Neural cell (in vitro differentiated cells): ENCODE measurements around the gene ANKFN1. TPM values are rescaled to one million over a fixed set of nuclear protein-coding genes. Genes with fewer than 3 reads are reported as not detected.

Experiments
- H2AFZ ChIP-seq: fragments of 200-600, 300-800 bp; sonication (generic), shearing (Covaris generic); 2 replicates; pipeline ENCODE4 v1.6.0; 2014; ENCODE audit warnings: low read depth, mild to moderate bottlenecking, antibody characterized with exemption, low read length, moderate library complexity
- H3F3A ChIP-seq: fragments of 200-600 bp; shearing (Covaris generic); 2 replicates; pipeline ENCODE4 v1.6.1; 2016; ENCODE audit warnings: mild to moderate bottlenecking, moderate library complexity, mixed read lengths, antibody characterized with exemption, low read length; ENCODE audit not compliant: insufficient read depth, poor library complexity, severe bottlenecking
- H3K27ac ChIP-seq: fragments of 200-600, 300-800 bp; sonication (generic), shearing (Covaris generic); 2 replicates; pipeline ENCODE4 v1.5.1; 2014; ENCODE audit warnings: mild to moderate bottlenecking, low read length, moderate library complexity
- H3K27me3 ChIP-seq: fragments of 300-800, 200-600 bp; sonication (generic), shearing (Covaris generic); 2 replicates; pipeline ENCODE4 v1.6.0; 2014; ENCODE audit warnings: mild to moderate bottlenecking, low read depth, low read length, moderate library complexity; ENCODE audit not compliant: insufficient read depth
- H3K36me3 ChIP-seq: fragments of 300-800, 200-600 bp; sonication (generic), shearing (Covaris generic); 2 replicates; pipeline ENCODE4 v1.5.1; 2014; ENCODE audit warnings: mild to moderate bottlenecking, antibody characterized with exemption, low read length, moderate library complexity; ENCODE audit not compliant: insufficient read depth
- H3K4me2 ChIP-seq: fragments of 300-800, 200-600 bp; sonication (generic), shearing (Covaris generic); 2 replicates; pipeline ENCODE4 v1.6.0; 2014; ENCODE audit warnings: mild to moderate bottlenecking, low read length
- H3K4me3 ChIP-seq: fragments of 300-800, 200-600 bp; sonication (generic), shearing (Covaris generic); 2 replicates; pipeline ENCODE4 v1.5.1; 2014; ENCODE audit warnings: mild to moderate bottlenecking, low read length, moderate library complexity
- H3K79me2 ChIP-seq: fragments of 200-600 bp; shearing (Covaris generic); replicated peaks from 2 replicates; pipeline ENCODE4 v1.6.0; 2014; ENCODE audit warnings: mild to moderate bottlenecking, low read length, moderate library complexity; ENCODE audit not compliant: insufficient read depth
- H3K9ac ChIP-seq: fragments of 300-800, 200-600 bp; sonication (generic), shearing (Covaris generic); 2 replicates; pipeline ENCODE4 v1.6.1; 2016; ENCODE audit warnings: mild to moderate bottlenecking, low read length, mixed read lengths
- H3K9me2 ChIP-seq: fragments of 200-600 bp; shearing (Covaris generic); 2 replicates; pipeline ENCODE4 v1.6.1; 2016; ENCODE audit warnings: mild to moderate bottlenecking, low read length, mixed read lengths; ENCODE audit not compliant: insufficient read depth
- H3K9me3 ChIP-seq: fragments of 200-600, 300-800 bp; sonication (generic), shearing (Covaris generic); 2 replicates; pipeline ENCODE4 v1.6.1; 2016; ENCODE audit warnings: mild to moderate bottlenecking, mixed run types, low read length, moderate library complexity, mixed read lengths
- H4K20me1 ChIP-seq: fragments of 200-600 bp; shearing (Covaris generic); 2 replicates; pipeline ENCODE4 v1.6.1; 2016; ENCODE audit warnings: mild to moderate bottlenecking, mixed run types; ENCODE audit not compliant: insufficient read depth
- EP300 ChIP-seq: fragments of 450-650 bp; conservative IDR thresholded peaks from 2 replicates; pipeline ENCODE4 v1.6.1; 2014; ENCODE audit warnings: antibody characterized with exemption, mild to moderate bottlenecking, moderate library complexity; ENCODE audit not compliant: poor library complexity, severe bottlenecking
- EZH2 ChIP-seq: fragments of 200-600, 300-800 bp; shearing (Covaris generic), sonication (generic); IDR thresholded peaks from 2 replicates; pipeline ENCODE4 v1.6.1; 2014; ENCODE audit warnings: antibody characterized with exemption, low read length, borderline replicate concordance, mild to moderate bottlenecking; ENCODE audit not compliant: insufficient read depth, poor library complexity, severe bottlenecking
- MXI1 ChIP-seq: fragments of 450-650 bp; conservative IDR thresholded peaks from 2 replicates; pipeline ENCODE4 v1.6.1; 2014; ENCODE audit warnings: antibody characterized with exemption, mild to moderate bottlenecking; ENCODE audit not compliant: poor library complexity, severe bottlenecking
- POLR2AphosphoS5 ChIP-seq: IDR thresholded peaks from 2 replicates; pipeline ENCODE4 v1.6.1; 2012
- RAD21 ChIP-seq: fragments of 450-650 bp; conservative IDR thresholded peaks from 2 replicates; pipeline ENCODE4 v1.6.1; 2014; ENCODE audit warnings: antibody characterized with exemption, mild to moderate bottlenecking, moderate library complexity
- SMC3 ChIP-seq: fragments of 450-650 bp; conservative IDR thresholded peaks from 2 replicates; pipeline ENCODE4 v1.6.1; 2014; ENCODE audit warnings: antibody characterized with exemption, mild to moderate bottlenecking, moderate library complexity; ENCODE audit not compliant: poor library complexity
- TAF1 ChIP-seq: IDR thresholded peaks from 2 replicates; pipeline ENCODE4 v1.6.1; 2012; ENCODE audit warnings: low read depth
- polyA plus RNA-seq: library from polyadenylated mRNA; depleted of rRNA; stranded (reverse); fragments of >200 nt; gene quantifications from 2 replicates; pipeline ENCODE4 v1.2.3, GENCODE V29; 2014
- TF ChIP-seq, protein P1 (sequence below): IDR thresholded peaks from 2 replicates; pipeline ENCODE4 v1.6.1; 2012; ENCODE audit warnings: borderline replicate concordance
- TF ChIP-seq, protein P2 (sequence below): fragments of 450-650 bp; IDR thresholded peaks from 2 replicates; pipeline ENCODE4 v1.5.1; 2014; ENCODE audit warnings: antibody characterized with exemption, mild to moderate bottlenecking, moderate library complexity; ENCODE audit not compliant: poor library complexity, severe bottlenecking

The ANKFN1 gene
- polyA plus RNA-seq, 1 donor from 2014 or later: 0.14 TPM

DNA sequence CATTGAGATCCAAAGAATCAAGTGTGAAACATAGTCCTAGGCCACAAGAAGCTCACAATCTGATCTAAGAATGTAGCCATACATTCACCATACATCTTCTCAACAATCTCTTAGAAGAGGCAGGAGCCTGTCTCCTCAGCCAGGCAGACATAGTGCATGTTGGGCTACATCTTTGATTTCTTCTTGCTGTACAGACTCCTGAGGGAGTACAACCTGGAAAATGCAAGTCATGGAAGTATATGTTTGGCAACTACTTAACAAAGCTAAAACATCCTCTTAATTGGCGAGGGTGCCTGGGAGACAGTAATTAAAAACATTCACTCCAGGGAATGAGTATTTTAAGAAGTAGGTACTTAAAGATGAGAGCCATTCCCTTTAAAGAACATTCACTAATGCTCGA lies 361.0 kb downstream of the ANKFN1 start:
- Histone ChIP-seq H4K20me1 (no peaks in the 10 kb centered on the region), H3K9me2 (no peaks in the 10 kb centered on the region), H3K27me3 (no peaks in the 10 kb centered on the region), H3K4me3 (no peak overlapping the region), H3K27ac (no peak overlapping the region), H3K4me2 (no peak overlapping the region), H3K9ac (no peak overlapping the region), H3K36me3 (no peaks in the 10 kb centered on the region), H2AFZ (no peak overlapping the region), H3K9me3 (no peaks in the 10 kb centered on the region), H3F3A (no peaks in the 10 kb centered on the region), H3K79me2 (no peaks in the 10 kb centered on the region)
- TF ChIP-seq POLR2AphosphoS5 (no peak), SMC3 (no peak), TAF1 (no peak), EZH2 (no peak), EP300 (no peak), RAD21 (no peak), MXI1 (no peak)
- TF ChIP-seq, protein P1, sequence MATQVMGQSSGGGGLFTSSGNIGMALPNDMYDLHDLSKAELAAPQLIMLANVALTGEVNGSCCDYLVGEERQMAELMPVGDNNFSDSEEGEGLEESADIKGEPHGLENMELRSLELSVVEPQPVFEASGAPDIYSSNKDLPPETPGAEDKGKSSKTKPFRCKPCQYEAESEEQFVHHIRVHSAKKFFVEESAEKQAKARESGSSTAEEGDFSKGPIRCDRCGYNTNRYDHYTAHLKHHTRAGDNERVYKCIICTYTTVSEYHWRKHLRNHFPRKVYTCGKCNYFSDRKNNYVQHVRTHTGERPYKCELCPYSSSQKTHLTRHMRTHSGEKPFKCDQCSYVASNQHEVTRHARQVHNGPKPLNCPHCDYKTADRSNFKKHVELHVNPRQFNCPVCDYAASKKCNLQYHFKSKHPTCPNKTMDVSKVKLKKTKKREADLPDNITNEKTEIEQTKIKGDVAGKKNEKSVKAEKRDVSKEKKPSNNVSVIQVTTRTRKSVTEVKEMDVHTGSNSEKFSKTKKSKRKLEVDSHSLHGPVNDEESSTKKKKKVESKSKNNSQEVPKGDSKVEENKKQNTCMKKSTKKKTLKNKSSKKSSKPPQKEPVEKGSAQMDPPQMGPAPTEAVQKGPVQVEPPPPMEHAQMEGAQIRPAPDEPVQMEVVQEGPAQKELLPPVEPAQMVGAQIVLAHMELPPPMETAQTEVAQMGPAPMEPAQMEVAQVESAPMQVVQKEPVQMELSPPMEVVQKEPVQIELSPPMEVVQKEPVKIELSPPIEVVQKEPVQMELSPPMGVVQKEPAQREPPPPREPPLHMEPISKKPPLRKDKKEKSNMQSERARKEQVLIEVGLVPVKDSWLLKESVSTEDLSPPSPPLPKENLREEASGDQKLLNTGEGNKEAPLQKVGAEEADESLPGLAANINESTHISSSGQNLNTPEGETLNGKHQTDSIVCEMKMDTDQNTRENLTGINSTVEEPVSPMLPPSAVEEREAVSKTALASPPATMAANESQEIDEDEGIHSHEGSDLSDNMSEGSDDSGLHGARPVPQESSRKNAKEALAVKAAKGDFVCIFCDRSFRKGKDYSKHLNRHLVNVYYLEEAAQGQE: no peak
- TF ChIP-seq, protein P2, sequence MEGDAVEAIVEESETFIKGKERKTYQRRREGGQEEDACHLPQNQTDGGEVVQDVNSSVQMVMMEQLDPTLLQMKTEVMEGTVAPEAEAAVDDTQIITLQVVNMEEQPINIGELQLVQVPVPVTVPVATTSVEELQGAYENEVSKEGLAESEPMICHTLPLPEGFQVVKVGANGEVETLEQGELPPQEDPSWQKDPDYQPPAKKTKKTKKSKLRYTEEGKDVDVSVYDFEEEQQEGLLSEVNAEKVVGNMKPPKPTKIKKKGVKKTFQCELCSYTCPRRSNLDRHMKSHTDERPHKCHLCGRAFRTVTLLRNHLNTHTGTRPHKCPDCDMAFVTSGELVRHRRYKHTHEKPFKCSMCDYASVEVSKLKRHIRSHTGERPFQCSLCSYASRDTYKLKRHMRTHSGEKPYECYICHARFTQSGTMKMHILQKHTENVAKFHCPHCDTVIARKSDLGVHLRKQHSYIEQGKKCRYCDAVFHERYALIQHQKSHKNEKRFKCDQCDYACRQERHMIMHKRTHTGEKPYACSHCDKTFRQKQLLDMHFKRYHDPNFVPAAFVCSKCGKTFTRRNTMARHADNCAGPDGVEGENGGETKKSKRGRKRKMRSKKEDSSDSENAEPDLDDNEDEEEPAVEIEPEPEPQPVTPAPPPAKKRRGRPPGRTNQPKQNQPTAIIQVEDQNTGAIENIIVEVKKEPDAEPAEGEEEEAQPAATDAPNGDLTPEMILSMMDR: no peak

DNA sequence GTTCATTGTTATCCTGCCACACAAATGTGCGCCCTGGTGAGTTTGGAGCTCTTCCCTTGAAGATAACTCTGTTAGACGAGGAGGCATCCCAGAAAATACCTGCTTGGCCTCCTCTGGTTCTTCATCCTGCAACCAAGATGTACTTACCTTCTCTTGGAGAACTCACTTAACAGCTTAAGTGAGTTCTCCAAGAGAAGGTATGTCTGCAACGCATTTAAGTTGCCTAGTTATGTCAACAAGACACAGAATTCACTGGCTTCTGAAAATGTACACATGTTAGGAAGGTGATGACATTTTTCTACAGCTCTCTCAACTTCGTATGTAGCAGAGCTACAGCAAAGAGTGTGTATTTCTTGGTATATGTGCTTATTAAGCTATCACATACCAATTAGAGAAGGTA lies 361.6 kb downstream of the ANKFN1 start:
- Histone ChIP-seq H3K9me3 (no peaks in the 10 kb centered on the region), H3K9ac (no peak overlapping the region), H4K20me1 (no peaks in the 10 kb centered on the region), H3K9me2 (no peaks in the 10 kb centered on the region), H3K4me3 (no peak overlapping the region), H3K27ac (no peak overlapping the region), H3K4me2 (no peak overlapping the region), H2AFZ (no peak overlapping the region), H3K36me3 (no peaks in the 10 kb centered on the region), H3F3A (no peaks in the 10 kb centered on the region), H3K27me3 (no peaks in the 10 kb centered on the region), H3K79me2 (no peaks in the 10 kb centered on the region)
- TF ChIP-seq MXI1 (no peak), EZH2 (no peak), RAD21 (no peak), TAF1 (no peak), POLR2AphosphoS5 (no peak), SMC3 (no peak), EP300 (no peak)
- TF ChIP-seq, protein P1: no peak
- TF ChIP-seq, protein P2: no peak
